ENCODE data around the gene METRNL. TPM values are rescaled to one million over a fixed set of nuclear protein-coding genes. Genes with fewer than 3 reads are reported as not detected.

The METRNL gene
- total RNA-seq, 1 experiment from 2014 or later, result 29.0 TPM

DNA sequence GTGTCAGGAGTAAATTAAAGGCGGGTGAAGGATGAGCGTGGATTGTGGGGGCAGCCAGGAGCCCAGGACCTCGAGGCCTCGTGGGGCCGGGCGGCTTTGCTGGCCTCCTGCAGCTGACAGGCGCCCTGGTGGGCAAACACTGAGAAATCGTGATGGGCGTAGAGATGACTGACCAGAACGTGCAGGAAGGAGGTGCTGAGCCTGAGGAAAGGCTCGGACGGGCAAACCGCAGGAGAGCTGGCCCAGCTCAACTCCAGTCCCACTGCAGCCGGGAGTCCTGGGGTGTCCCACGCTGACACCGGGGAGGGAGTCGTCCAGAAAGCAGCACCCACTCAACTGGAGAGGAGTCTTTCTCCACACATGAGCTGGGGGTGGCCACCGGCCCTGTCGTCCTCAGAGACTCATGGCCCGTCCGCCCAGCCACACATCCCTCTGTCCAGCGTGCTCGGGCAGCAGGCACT lies 36.9 kb downstream of the METRNL start:
- CTCF ChIA-PET, result no interaction called here
- intact Hi-C loops (cut with micrococcal nuclease; ENCODE audit: unreplicated experiment), result no loop called here
- BruUV-seq (replicated peaks), result no TSS peak
- H3K36me3 Mint-ChIP-seq (ENCODE audit: insufficient read depth, unreplicated experiment), result peaks cover 4% of the 10 kb centered on the region
- no peak overlapping the region for H3K4me3 Mint-ChIP-seq (ENCODE audit: low read depth, unreplicated experiment)
- peaks cover 12% of the 10 kb centered on the region for H3K4me1 Mint-ChIP-seq (ENCODE audit: low read depth, unreplicated experiment)
- no peak overlapping the region for H3K27ac Mint-ChIP-seq (ENCODE audit: unreplicated experiment)
- TF ChIP-seq, protein P1, sequence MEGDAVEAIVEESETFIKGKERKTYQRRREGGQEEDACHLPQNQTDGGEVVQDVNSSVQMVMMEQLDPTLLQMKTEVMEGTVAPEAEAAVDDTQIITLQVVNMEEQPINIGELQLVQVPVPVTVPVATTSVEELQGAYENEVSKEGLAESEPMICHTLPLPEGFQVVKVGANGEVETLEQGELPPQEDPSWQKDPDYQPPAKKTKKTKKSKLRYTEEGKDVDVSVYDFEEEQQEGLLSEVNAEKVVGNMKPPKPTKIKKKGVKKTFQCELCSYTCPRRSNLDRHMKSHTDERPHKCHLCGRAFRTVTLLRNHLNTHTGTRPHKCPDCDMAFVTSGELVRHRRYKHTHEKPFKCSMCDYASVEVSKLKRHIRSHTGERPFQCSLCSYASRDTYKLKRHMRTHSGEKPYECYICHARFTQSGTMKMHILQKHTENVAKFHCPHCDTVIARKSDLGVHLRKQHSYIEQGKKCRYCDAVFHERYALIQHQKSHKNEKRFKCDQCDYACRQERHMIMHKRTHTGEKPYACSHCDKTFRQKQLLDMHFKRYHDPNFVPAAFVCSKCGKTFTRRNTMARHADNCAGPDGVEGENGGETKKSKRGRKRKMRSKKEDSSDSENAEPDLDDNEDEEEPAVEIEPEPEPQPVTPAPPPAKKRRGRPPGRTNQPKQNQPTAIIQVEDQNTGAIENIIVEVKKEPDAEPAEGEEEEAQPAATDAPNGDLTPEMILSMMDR (IDR thresholded peaks at IDR 0.05; ENCODE audit: unreplicated experiment), result no peak
- H3K9me3 Mint-ChIP-seq (ENCODE audit: low read depth, unreplicated experiment), result no peaks in the 10 kb centered on the region
- peaks cover 49% of the 10 kb centered on the region for H3K27me3 Mint-ChIP-seq (ENCODE audit: unreplicated experiment)
- DNase-seq, result no peak

DNA sequence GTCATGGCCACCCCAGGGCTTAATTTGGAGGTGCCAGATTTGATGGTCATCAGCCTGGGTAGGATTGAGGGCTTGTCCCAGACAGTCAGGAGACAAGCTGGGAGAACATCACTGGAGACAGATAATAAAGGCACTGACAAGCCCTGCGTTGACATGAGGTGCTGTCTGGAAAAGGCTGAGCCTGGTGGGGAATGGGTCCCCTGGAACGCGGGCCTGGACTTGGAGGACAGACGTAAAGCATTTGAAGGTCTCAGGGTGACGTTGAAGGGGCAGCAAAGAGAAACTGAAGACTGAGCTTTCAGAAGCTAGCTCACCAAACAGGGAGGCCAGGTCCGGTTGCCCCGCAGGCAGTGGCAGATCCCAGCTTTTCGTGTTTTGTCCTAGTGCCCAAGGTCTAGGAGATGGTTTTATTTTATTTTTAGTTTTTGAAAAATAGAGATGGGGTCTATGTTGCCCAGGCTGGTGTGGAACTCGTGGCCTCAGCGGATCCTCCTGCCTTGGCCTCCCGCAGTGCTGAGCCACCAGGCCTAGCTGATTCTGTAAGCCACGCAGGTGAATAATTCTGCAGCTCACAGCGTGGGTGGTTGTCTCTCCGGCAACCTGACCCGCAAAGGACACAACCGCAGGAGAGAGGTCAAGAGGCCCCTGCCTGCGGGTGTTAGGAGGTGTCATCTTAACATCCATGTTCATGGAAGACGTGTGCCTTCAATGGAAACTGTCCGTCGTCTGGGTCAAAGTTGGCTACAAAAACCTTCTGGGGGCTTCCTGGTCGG lies 37.6 kb downstream of the METRNL start:
- no peak overlapping the region for H3K4me3 Mint-ChIP-seq (ENCODE audit: low read depth, unreplicated experiment)
- DNase-seq, result no peak
- peaks cover 4% of the 10 kb centered on the region for H3K36me3 Mint-ChIP-seq (ENCODE audit: insufficient read depth, unreplicated experiment)
- TF ChIP-seq, protein P1 (IDR thresholded peaks at IDR 0.05; ENCODE audit: unreplicated experiment), result no peak
- H3K27ac Mint-ChIP-seq (ENCODE audit: unreplicated experiment), result no peak overlapping the region
- peaks cover 55% of the 10 kb centered on the region for H3K27me3 Mint-ChIP-seq (ENCODE audit: unreplicated experiment)
- no TSS peak for BruUV-seq (replicated peaks)
- intact Hi-C loops (cut with micrococcal nuclease; ENCODE audit: unreplicated experiment), result no loop called here
- CTCF ChIA-PET, result no interaction called here
- H3K9me3 Mint-ChIP-seq (ENCODE audit: low read depth, unreplicated experiment), result no peaks in the 10 kb centered on the region
- peaks cover 12% of the 10 kb centered on the region for H3K4me1 Mint-ChIP-seq (ENCODE audit: low read depth, unreplicated experiment)

DNA sequence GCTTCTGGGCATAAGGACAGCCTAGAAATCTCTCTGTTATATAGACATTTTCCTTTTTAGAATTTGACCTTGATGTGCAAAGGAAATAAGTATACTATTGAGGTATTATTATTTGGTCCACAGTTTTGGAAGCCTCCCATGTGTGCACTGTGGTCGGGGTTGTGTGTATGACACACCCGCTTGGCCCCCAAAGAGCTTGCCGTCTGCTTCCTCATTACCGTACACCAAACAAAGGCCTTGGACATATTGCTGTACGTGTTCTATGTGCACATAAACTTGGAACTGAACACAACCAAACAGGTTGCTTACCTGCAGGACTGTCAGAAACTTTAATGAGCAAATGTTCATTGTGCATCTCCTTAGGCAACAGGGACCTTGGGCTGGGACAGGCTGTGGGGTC lies 38.2 kb downstream of the METRNL start:
- no TSS peak for BruUV-seq (replicated peaks)
- peaks cover 12% of the 10 kb centered on the region for H3K4me1 Mint-ChIP-seq (ENCODE audit: low read depth, unreplicated experiment)
- TF ChIP-seq, protein P1 (IDR thresholded peaks at IDR 0.05; ENCODE audit: unreplicated experiment), result no peak
- intact Hi-C loops (cut with micrococcal nuclease; ENCODE audit: unreplicated experiment), result no loop called here
- no peak overlapping the region for H3K4me3 Mint-ChIP-seq (ENCODE audit: low read depth, unreplicated experiment)
- DNase-seq, result no peak
- peaks cover 61% of the 10 kb centered on the region for H3K27me3 Mint-ChIP-seq (ENCODE audit: unreplicated experiment)
- CTCF ChIA-PET, result no interaction called here
- H3K9me3 Mint-ChIP-seq (ENCODE audit: low read depth, unreplicated experiment), result no peaks in the 10 kb centered on the region
- no peak overlapping the region for H3K27ac Mint-ChIP-seq (ENCODE audit: unreplicated experiment)
- peaks cover 4% of the 10 kb centered on the region for H3K36me3 Mint-ChIP-seq (ENCODE audit: insufficient read depth, unreplicated experiment)

DNA sequence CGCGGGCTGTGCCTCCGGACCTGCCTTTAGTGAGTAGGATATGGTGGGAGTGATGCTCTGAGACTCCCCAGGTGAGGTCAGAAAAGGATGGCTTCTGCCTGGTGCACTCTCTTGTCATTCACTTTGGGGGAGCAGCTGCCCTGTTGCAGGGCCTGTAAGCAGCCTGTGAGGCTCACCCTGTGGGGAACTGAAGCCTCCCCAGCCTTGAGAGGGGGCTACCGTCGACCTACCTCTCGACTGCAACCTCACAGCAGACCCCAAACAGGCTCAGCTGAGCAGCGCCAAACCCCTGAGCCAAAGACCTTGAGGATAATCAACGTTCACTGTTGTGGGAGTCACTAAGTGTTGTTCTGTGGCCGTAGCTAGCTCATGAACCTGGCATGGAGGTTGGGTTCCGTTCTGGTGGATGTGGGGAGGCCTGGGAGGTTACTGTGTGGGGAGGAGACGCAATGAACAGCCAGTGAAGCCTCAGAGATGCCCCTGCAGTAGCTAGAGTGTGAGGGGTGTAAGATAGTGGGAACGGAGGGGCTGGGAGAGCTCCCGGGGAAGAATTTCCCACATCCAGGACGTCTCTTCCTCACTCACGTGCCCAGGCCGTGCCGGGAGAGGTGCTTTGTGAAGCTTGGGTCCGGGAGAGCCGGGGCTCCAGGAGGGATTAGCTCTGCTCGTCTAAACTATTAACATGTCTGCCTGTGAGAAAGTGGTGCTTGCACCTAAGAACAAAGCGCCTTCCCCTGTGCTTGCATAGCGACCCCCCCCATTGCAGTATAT lies 38.8 kb downstream of the METRNL start:
- DNase-seq, result no peak
- no peaks in the 10 kb centered on the region for H3K9me3 Mint-ChIP-seq (ENCODE audit: low read depth, unreplicated experiment)
- H3K27ac Mint-ChIP-seq (ENCODE audit: unreplicated experiment), result no peak overlapping the region
- intact Hi-C loops (cut with micrococcal nuclease; ENCODE audit: unreplicated experiment), result no loop called here
- no peak overlapping the region for H3K4me3 Mint-ChIP-seq (ENCODE audit: low read depth, unreplicated experiment)
- H3K36me3 Mint-ChIP-seq (ENCODE audit: insufficient read depth, unreplicated experiment), result peaks cover 4% of the 10 kb centered on the region
- TF ChIP-seq, protein P1 (IDR thresholded peaks at IDR 0.05; ENCODE audit: unreplicated experiment), result no peak
- BruUV-seq (replicated peaks), result no TSS peak
- CTCF ChIA-PET, result no interaction called here
- peaks cover 12% of the 10 kb centered on the region for H3K4me1 Mint-ChIP-seq (ENCODE audit: low read depth, unreplicated experiment)
- H3K27me3 Mint-ChIP-seq (ENCODE audit: unreplicated experiment), result peaks cover 68% of the 10 kb centered on the region

Measured in Calu3 (cell line).